Measurements from ENCODE around the gene GABRD. TPM values are rescaled to one million over a fixed set of nuclear protein-coding genes. Genes with fewer than 3 reads are reported as not detected.
A peak's percentile ranks its signal among the peaks of the same experiment; 100 is the strongest.

GABRD gene
- total and polyA plus RNA-seq, 2 experiments from 2014 or later: not detected

DNA sequence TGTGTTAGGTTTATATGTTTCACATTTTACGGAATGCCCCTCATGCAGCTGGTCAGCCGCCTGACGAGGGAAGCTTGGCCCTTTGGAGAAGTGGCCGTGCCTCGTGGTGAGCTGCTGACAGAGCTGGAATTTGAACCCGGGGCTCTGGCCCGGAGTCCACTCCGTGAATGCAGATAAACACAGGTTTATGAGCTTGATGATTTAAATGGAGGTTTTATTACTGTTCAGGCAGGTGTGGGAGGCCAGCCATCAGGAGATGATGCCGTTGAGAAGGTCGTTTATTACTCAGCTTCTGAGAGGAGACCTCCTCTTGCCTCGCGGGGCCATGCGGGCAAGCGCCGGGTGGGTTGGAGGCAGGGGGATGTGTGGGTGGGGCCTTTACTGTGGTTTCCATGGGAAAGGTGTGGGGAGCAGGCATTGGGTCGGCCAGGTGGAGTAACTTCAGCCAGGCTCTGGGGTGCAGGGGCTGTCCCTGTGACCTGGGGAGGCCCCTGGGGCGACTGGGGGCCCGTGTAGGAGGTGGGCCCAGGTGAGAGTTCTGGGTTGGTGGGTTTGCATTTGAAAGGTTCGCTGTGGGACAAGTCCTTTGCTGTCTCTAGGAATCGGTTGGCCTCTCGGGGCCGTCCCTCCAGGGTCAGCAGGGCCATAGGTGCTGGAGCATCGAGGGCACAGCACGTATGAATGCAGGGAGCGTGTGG, 53.1 kb downstream of the GABRD start:
- Histone ChIP-seq H3K9me3 (ENCODE audit: low read depth) (no peaks in the 10 kb centered on the region), H3K9ac (no peak overlapping the region), H3K9me2 (ENCODE audit: insufficient read depth) (no peaks in the 10 kb centered on the region), H4K20me1 (ENCODE audit: insufficient read depth) (no peaks in the 10 kb centered on the region), H3K4me2 (ENCODE audit: unreplicated experiment) (no peak overlapping the region), H3K36me3 (ENCODE audit: low read depth) (no peaks in the 10 kb centered on the region), H3K79me2 (ENCODE audit: insufficient read depth) (no peaks in the 10 kb centered on the region), H3F3A (ENCODE audit: insufficient read depth) (no peaks in the 10 kb centered on the region), H3K27me3 (replicated peaks; ENCODE audit: insufficient read depth) (no peaks in the 10 kb centered on the region), H3K27ac (no peak overlapping the region), H2AFZ (no peak overlapping the region), H3K4me3 (no peak overlapping the region), H3K4me1 (ENCODE audit: insufficient read depth) (no peaks in the 10 kb centered on the region)
- no peak for DNase-seq
- no peak for TF ChIP-seq EZH2phosphoT487 (IDR thresholded peaks at IDR 0.05; ENCODE audit: insufficient read depth, low read depth)
- no peak for TF ChIP-seq EZH2 (IDR thresholded peaks at IDR 0.05; ENCODE audit: insufficient read depth, poor library complexity, severe bottlenecking)
- 47 to 50% methylated on average over 22 to 25 of the region's 25 CpGs for WGBS, 2 experiments (ENCODE audit: low coverage in 1 of 2, low lambda C conversion rate in 2 of 2, missing lambda C conversion rate in 2 of 2)
- in situ Hi-C loops (cut with MboI): no loop called here

DNA sequence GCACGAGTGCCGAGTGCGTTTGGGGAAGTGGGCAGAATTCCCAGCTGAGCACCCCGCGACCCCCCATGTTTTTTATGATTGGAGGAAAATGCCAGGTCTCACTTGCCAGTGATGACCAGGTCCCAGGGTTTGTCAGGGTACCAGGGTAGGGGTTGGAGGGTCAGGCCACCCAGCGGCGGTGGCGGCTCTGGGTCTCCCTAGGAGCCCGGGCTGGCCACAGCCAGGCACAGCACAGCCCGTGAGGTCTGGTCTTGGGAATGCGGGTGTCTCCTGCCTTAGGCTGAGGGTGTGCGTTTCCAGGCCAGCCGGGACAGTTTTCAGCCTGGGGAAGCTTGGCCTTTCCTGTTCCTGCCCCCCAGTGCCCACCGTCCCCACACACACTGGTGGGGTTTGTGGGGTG, 53.7 kb downstream of the GABRD start:
- Histone ChIP-seq H3K4me1 (ENCODE audit: insufficient read depth) (no peaks in the 10 kb centered on the region), H2AFZ (no peak overlapping the region), H3K9me2 (ENCODE audit: insufficient read depth) (no peaks in the 10 kb centered on the region), H3K36me3 (ENCODE audit: low read depth) (no peaks in the 10 kb centered on the region), H4K20me1 (ENCODE audit: insufficient read depth) (no peaks in the 10 kb centered on the region), H3K9ac (no peak overlapping the region), H3K27ac (no peak overlapping the region), H3K9me3 (ENCODE audit: low read depth) (no peaks in the 10 kb centered on the region), H3F3A (ENCODE audit: insufficient read depth) (no peaks in the 10 kb centered on the region), H3K4me2 (ENCODE audit: unreplicated experiment) (no peak overlapping the region), H3K27me3 (replicated peaks; ENCODE audit: insufficient read depth) (no peaks in the 10 kb centered on the region), H3K4me3 (no peak overlapping the region), H3K79me2 (ENCODE audit: insufficient read depth) (no peaks in the 10 kb centered on the region)
- TF ChIP-seq EZH2 (IDR thresholded peaks at IDR 0.05; ENCODE audit: insufficient read depth, poor library complexity, severe bottlenecking) (no peak), EZH2phosphoT487 (IDR thresholded peaks at IDR 0.05; ENCODE audit: insufficient read depth, low read depth) (no peak)
- 73 to 76% methylated on average over 14 of the region's 14 CpGs for WGBS, 2 experiments (ENCODE audit: low coverage in 1 of 2, low lambda C conversion rate in 2 of 2, missing lambda C conversion rate in 2 of 2)
- in situ Hi-C loops (cut with MboI): no loop called here
- no peak for DNase-seq

DNA sequence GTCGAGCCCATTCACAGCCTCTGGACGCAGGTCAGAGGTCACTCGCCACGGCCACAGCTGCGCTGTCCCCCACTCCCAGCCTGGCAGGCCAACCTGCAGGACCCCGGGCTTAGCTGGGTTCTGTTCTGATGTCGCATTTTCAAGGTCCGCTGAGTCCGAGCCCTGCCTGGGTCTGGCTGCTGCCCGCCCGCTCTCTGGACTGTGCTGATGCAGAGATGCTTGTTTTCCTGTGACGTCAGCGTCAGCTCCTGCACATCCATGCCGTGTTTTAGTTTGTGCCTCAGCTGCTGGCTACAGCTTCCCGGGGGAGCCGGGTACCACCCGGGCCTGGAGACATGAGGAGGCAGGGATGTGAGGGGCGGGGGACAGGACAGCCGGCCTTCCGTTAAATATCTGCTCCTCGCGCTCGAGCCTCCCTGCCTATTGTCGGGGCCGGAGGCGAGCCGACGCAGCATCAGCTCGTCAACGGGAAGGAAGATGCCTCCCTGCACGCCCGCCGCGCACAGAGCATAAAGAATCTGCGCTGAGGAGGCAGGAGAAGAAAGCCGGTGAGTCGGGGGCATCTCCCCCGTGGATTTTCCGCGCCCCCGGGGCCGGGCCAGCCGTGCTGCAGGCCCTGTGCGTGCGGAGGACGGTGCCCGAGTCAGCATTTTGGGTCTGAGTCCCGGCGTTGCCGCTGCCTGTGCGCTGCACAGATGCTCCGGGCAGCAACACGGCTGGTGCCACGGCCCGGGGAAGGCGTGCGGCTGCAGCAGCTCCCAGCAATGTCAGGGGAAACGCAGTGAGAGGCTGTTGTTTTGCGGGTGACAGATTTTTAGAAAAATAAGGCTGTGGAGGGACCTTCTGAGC, 54.5 kb downstream of the GABRD start:
- peak; percentile 88 for DNase-seq
- H3K4me3 ChIP-seq: peak overlapping the region; percentile 76
- peak overlapping the region; percentile 71 for H3K9ac ChIP-seq
- H3K36me3 ChIP-seq (ENCODE audit: low read depth): no peaks in the 10 kb centered on the region
- no peaks in the 10 kb centered on the region for H3F3A ChIP-seq (ENCODE audit: insufficient read depth)
- TF ChIP-seq EZH2 (IDR thresholded peaks at IDR 0.05; ENCODE audit: insufficient read depth, poor library complexity, severe bottlenecking): no peak
- no peak for TF ChIP-seq EZH2phosphoT487 (IDR thresholded peaks at IDR 0.05; ENCODE audit: insufficient read depth, low read depth)
- no peaks in the 10 kb centered on the region for H3K9me2 ChIP-seq (ENCODE audit: insufficient read depth)
- no peaks in the 10 kb centered on the region for H3K9me3 ChIP-seq (ENCODE audit: low read depth)
- peak overlapping the region; percentile 84 for H3K4me2 ChIP-seq (ENCODE audit: unreplicated experiment)
- H3K4me1 ChIP-seq (ENCODE audit: insufficient read depth): no peaks in the 10 kb centered on the region
- H2AFZ ChIP-seq: peak overlapping the region; percentile 96
- in situ Hi-C loops (cut with MboI): no loop called here
- H3K79me2 ChIP-seq (ENCODE audit: insufficient read depth): no peaks in the 10 kb centered on the region
- no peak overlapping the region for H3K27ac ChIP-seq
- H3K27me3 ChIP-seq (replicated peaks; ENCODE audit: insufficient read depth): no peaks in the 10 kb centered on the region
- no peaks in the 10 kb centered on the region for H4K20me1 ChIP-seq (ENCODE audit: insufficient read depth)
- WGBS, 2 experiments (ENCODE audit: low coverage in 1 of 2, low lambda C conversion rate in 2 of 2, missing lambda C conversion rate in 2 of 2): 12 to 13% methylated on average over 54 to 59 of the region's 59 CpGs

DNA sequence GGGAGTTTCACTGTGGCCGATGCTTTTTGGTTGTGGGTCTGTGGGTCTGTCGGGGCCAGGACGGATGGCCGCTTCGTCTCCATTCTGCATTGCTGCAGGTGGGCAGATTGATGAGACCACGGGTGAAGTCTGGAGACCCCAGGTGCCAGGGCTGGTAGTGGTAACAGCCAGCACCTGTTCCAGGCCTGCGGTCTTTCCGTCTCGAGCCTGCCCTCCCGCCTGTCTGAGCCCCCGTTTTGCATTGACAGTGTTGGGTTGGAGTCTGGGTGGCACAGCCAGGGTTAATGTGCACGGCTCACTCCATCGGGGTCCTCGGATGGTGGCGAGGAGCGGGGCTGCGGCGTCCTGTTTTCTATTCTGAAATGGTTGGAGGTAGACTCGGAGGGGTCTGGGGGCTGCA, 55.3 kb downstream of the GABRD start:
- H2AFZ ChIP-seq: peak overlapping the region; percentile 96; the same call in 1 of the 2 replicates
- no peak for DNase-seq
- peak overlapping the region; percentile 76; the same call in 1 of the 2 replicates for H3K4me3 ChIP-seq
- H3K4me1 ChIP-seq (ENCODE audit: insufficient read depth): no peaks in the 10 kb centered on the region
- peak overlapping the region; percentile 84 for H3K4me2 ChIP-seq (ENCODE audit: unreplicated experiment)
- H3K79me2 ChIP-seq (ENCODE audit: insufficient read depth): no peaks in the 10 kb centered on the region
- H3K36me3 ChIP-seq (ENCODE audit: low read depth): no peaks in the 10 kb centered on the region
- H3K9ac ChIP-seq: peak overlapping the region; percentile 71
- no peak overlapping the region for H3K27ac ChIP-seq
- no peaks in the 10 kb centered on the region for H3K9me3 ChIP-seq (ENCODE audit: low read depth)
- no peaks in the 10 kb centered on the region for H3F3A ChIP-seq (ENCODE audit: insufficient read depth)
- H3K27me3 ChIP-seq (replicated peaks; ENCODE audit: insufficient read depth): no peaks in the 10 kb centered on the region
- H4K20me1 ChIP-seq (ENCODE audit: insufficient read depth): no peaks in the 10 kb centered on the region
- H3K9me2 ChIP-seq (ENCODE audit: insufficient read depth): no peaks in the 10 kb centered on the region
- TF ChIP-seq EZH2 (IDR thresholded peaks at IDR 0.05; ENCODE audit: insufficient read depth, poor library complexity, severe bottlenecking): no peak
- TF ChIP-seq EZH2phosphoT487 (IDR thresholded peaks at IDR 0.05; ENCODE audit: insufficient read depth, low read depth): no peak
- in situ Hi-C loops (cut with MboI): no loop called here
- 39 to 40% methylated on average over 17 to 19 of the region's 19 CpGs for WGBS, 2 experiments (ENCODE audit: low coverage in 1 of 2, low lambda C conversion rate in 2 of 2, missing lambda C conversion rate in 2 of 2)
